Measurements from ENCODE around the gene SCAMP4.

SCAMP4 gene

GRCh38 chr19:1911995-1912394 lies 6.8 kb downstream of the SCAMP4 start:
- Histone ChIP-seq H2BK12ac (ENCODE audit: low read length in 2 of 2) (no peak overlapping the region), H2BK120ac (ENCODE audit: low read depth, low read length) (no peak overlapping the region), H3K4ac (ENCODE audit: low read depth in 1 of 2, low read length in 2 of 2) (no peak overlapping the region), H3K18ac (ENCODE audit: low read depth in 1 of 2, low read length in 2 of 2) (no peak overlapping the region), H3K23ac (ENCODE audit: low read length in 2 of 2) (no peak overlapping the region), H3K4me2 (ENCODE audit: low read length, poor library complexity, severe bottlenecking) (no peak overlapping the region), H3K79me1 (replicated peaks; ENCODE audit: low read length, poor library complexity, severe bottlenecking) (peaks cover 32% of the 10 kb centered on the region), H3K4me3 (ENCODE audit: insufficient read depth in 1 of 2, low read depth in 1 of 2, low read length in 2 of 2) (no peak overlapping the region), H3K27ac (ENCODE audit: low read length, poor library complexity, severe bottlenecking) (no peak overlapping the region), H3K14ac (ENCODE audit: low read length in 2 of 2) (no peak overlapping the region), H3K4me1 (ENCODE audit: control insufficient read depth, insufficient read depth, low read depth, low read length) (peaks cover 38% of the 10 kb centered on the region), H4K8ac (ENCODE audit: low read length) (no peak overlapping the region), H4K91ac (ENCODE audit: low read length) (no peak overlapping the region), H2AK5ac (ENCODE audit: low read length, severe bottlenecking) (no peak overlapping the region), H3K9me3 (ENCODE audit: control insufficient read depth, low read length) (no peaks in the 10 kb centered on the region), H3K27me3 (ENCODE audit: control insufficient read depth in 1 of 2, insufficient read depth in 1 of 2, low read length in 2 of 2) (no peaks in the 10 kb centered on the region), H2BK5ac (ENCODE audit: low read depth, low read length, poor library complexity, severe bottlenecking) (no peak overlapping the region), H3K9ac (ENCODE audit: low read length) (no peak overlapping the region), H3K36me3 (ENCODE audit: control insufficient read depth in 1 of 2, insufficient read depth in 2 of 2, low read depth in 1 of 2, low read length in 2 of 2) (peaks cover 25 to 73% of the 10 kb centered on the region in 2 experiments), H2AFZ (ENCODE audit: low read depth, low read length) (no peak overlapping the region), H2BK15ac (ENCODE audit: low read depth, poor library complexity, severe bottlenecking) (no peak overlapping the region)
- WGBS, result 95% methylated on average over 37 of the region's 37 CpGs
- DNase-seq, result no peak

- Histone ChIP-seq H3K79me1 (replicated peaks; ENCODE audit: low read length, poor library complexity, severe bottlenecking) (peaks cover 40% of the 10 kb centered on the region), H3K36me3 (ENCODE audit: control insufficient read depth in 1 of 2, insufficient read depth in 2 of 2, low read depth in 1 of 2, low read length in 2 of 2) (peaks cover 32 to 72% of the 10 kb centered on the region in 2 experiments), H3K4ac (ENCODE audit: low read depth in 1 of 2, low read length in 2 of 2) (no peak overlapping the region), H3K9ac (ENCODE audit: low read length) (no peak overlapping the region), H3K27ac (ENCODE audit: low read length, poor library complexity, severe bottlenecking) (no peak overlapping the region), H3K14ac (ENCODE audit: low read length in 2 of 2) (no peak overlapping the region), H4K91ac (ENCODE audit: low read length) (no peak overlapping the region), H3K4me1 (ENCODE audit: control insufficient read depth, insufficient read depth, low read depth, low read length) (peaks cover 29% of the 10 kb centered on the region), H4K8ac (ENCODE audit: low read length) (no peak overlapping the region), H3K4me2 (ENCODE audit: low read length, poor library complexity, severe bottlenecking) (no peak overlapping the region), H3K18ac (ENCODE audit: low read depth in 1 of 2, low read length in 2 of 2) (no peak overlapping the region), H2BK15ac (ENCODE audit: low read depth, poor library complexity, severe bottlenecking) (no peak overlapping the region), H2AFZ (ENCODE audit: low read depth, low read length) (no peak overlapping the region), H2BK5ac (ENCODE audit: low read depth, low read length, poor library complexity, severe bottlenecking) (no peak overlapping the region), H3K9me3 (ENCODE audit: control insufficient read depth, low read length) (no peaks in the 10 kb centered on the region), H2AK5ac (ENCODE audit: low read length, severe bottlenecking) (no peak overlapping the region), H2BK120ac (ENCODE audit: low read depth, low read length) (no peak overlapping the region), H3K4me3 (ENCODE audit: insufficient read depth in 1 of 2, low read depth in 1 of 2, low read length in 2 of 2) (peak overlapping the region in 1 of 2 experiments; percentile 3), H3K27me3 (ENCODE audit: control insufficient read depth in 1 of 2, insufficient read depth in 1 of 2, low read length in 2 of 2) (no peaks in the 10 kb centered on the region), H3K23ac (ENCODE audit: low read length in 2 of 2) (no peak overlapping the region), H2BK12ac (ENCODE audit: low read length in 2 of 2) (peak overlapping the region in 1 of 2 experiments; percentile 21)
- 99% methylated on average over 77 of the region's 77 CpGs for WGBS
- DNase-seq, result no peak
These were observed 7.7 kb downstream of the SCAMP4 start for GRCh38 chr19:1912760-1913505.

GRCh38 chr19:1913781-1914577 lies 8.8 kb downstream of the SCAMP4 start:
- Histone ChIP-seq H3K27me3 (ENCODE audit: control insufficient read depth in 1 of 2, insufficient read depth in 1 of 2, low read length in 2 of 2) (no peaks in the 10 kb centered on the region), H3K36me3 (ENCODE audit: control insufficient read depth in 1 of 2, insufficient read depth in 2 of 2, low read depth in 1 of 2, low read length in 2 of 2) (peaks cover 43 to 77% of the 10 kb centered on the region in 2 experiments), H4K8ac (ENCODE audit: low read length) (no peak overlapping the region), H2AK5ac (ENCODE audit: low read length, severe bottlenecking) (no peak overlapping the region), H3K4me1 (ENCODE audit: control insufficient read depth, insufficient read depth, low read depth, low read length) (peaks cover 25% of the 10 kb centered on the region), H2BK12ac (ENCODE audit: low read length in 2 of 2) (no peak overlapping the region), H3K9ac (ENCODE audit: low read length) (no peak overlapping the region), H3K27ac (ENCODE audit: low read length, poor library complexity, severe bottlenecking) (no peak overlapping the region), H3K9me3 (ENCODE audit: control insufficient read depth, low read length) (no peaks in the 10 kb centered on the region), H3K4ac (ENCODE audit: low read depth in 1 of 2, low read length in 2 of 2) (no peak overlapping the region), H2BK5ac (ENCODE audit: low read depth, low read length, poor library complexity, severe bottlenecking) (no peak overlapping the region), H3K4me3 (ENCODE audit: insufficient read depth in 1 of 2, low read depth in 1 of 2, low read length in 2 of 2) (no peak overlapping the region), H3K14ac (ENCODE audit: low read length in 2 of 2) (no peak overlapping the region), H4K91ac (ENCODE audit: low read length) (no peak overlapping the region), H2BK120ac (ENCODE audit: low read depth, low read length) (no peak overlapping the region), H3K18ac (ENCODE audit: low read depth in 1 of 2, low read length in 2 of 2) (no peak overlapping the region), H3K79me1 (replicated peaks; ENCODE audit: low read length, poor library complexity, severe bottlenecking) (peaks cover 44% of the 10 kb centered on the region), H3K23ac (ENCODE audit: low read length in 2 of 2) (no peak overlapping the region), H2BK15ac (ENCODE audit: low read depth, poor library complexity, severe bottlenecking) (no peak overlapping the region), H3K4me2 (ENCODE audit: low read length, poor library complexity, severe bottlenecking) (no peak overlapping the region), H2AFZ (ENCODE audit: low read depth, low read length) (no peak overlapping the region)
- 92% methylated on average over 23 of the region's 23 CpGs for WGBS
- DNase-seq, result no peak

GRCh38 chr19:1914826-1915341 lies 9.7 kb downstream of the SCAMP4 start:
- no peak overlapping the region for H3K14ac ChIP-seq (ENCODE audit: low read length in 2 of 2)
- H3K4me3 ChIP-seq (ENCODE audit: insufficient read depth in 1 of 2, low read depth in 1 of 2, low read length in 2 of 2), result no peak overlapping the region
- no peak overlapping the region for H2BK120ac ChIP-seq (ENCODE audit: low read depth, low read length)
- no peaks in the 10 kb centered on the region for H3K27me3 ChIP-seq (ENCODE audit: control insufficient read depth in 1 of 2, insufficient read depth in 1 of 2, low read length in 2 of 2)
- H3K79me1 ChIP-seq (replicated peaks; ENCODE audit: low read length, poor library complexity, severe bottlenecking), result peaks cover 45% of the 10 kb centered on the region
- H3K9ac ChIP-seq (ENCODE audit: low read length), result no peak overlapping the region
- WGBS, result 96% methylated on average over 23 of the region's 23 CpGs
- no peak overlapping the region for H4K91ac ChIP-seq (ENCODE audit: low read length)
- H3K9me3 ChIP-seq (ENCODE audit: control insufficient read depth, low read length), result no peaks in the 10 kb centered on the region
- no peak overlapping the region for H4K8ac ChIP-seq (ENCODE audit: low read length)
- no peak overlapping the region for H2BK5ac ChIP-seq (ENCODE audit: low read depth, low read length, poor library complexity, severe bottlenecking)
- H3K23ac ChIP-seq (ENCODE audit: low read length in 2 of 2), result no peak overlapping the region
- H3K4ac ChIP-seq (ENCODE audit: low read depth in 1 of 2, low read length in 2 of 2), result no peak overlapping the region
- H2AFZ ChIP-seq (ENCODE audit: low read depth, low read length), result no peak overlapping the region
- H3K27ac ChIP-seq (ENCODE audit: low read length, poor library complexity, severe bottlenecking), result no peak overlapping the region
- H3K18ac ChIP-seq (ENCODE audit: low read depth in 1 of 2, low read length in 2 of 2), result no peak overlapping the region
- H3K36me3 ChIP-seq (ENCODE audit: control insufficient read depth in 1 of 2, insufficient read depth in 2 of 2, low read depth in 1 of 2, low read length in 2 of 2), result peaks cover 50 to 75% of the 10 kb centered on the region in 2 experiments
- no peak for DNase-seq
- no peak overlapping the region for H2BK15ac ChIP-seq (ENCODE audit: low read depth, poor library complexity, severe bottlenecking)
- peaks cover 16% of the 10 kb centered on the region for H3K4me1 ChIP-seq (ENCODE audit: control insufficient read depth, insufficient read depth, low read depth, low read length)
- no peak overlapping the region for H2AK5ac ChIP-seq (ENCODE audit: low read length, severe bottlenecking)
- H2BK12ac ChIP-seq (ENCODE audit: low read length in 2 of 2), result no peak overlapping the region
- H3K4me2 ChIP-seq (ENCODE audit: low read length, poor library complexity, severe bottlenecking), result no peak overlapping the region

All from mesenchymal stem cell (in vitro differentiated cells and primary cell).